UCSD-AML1 (cell line): ENCODE measurements around the gene FBXL5.

Experiments
- DNase-seq: peaks from one replicate; lab custom pipeline; 2025; ENCODE audit not compliant: unreplicated experiment; lab: John Stamatoyannopoulos, UW

FBXL5 gene, protein sequence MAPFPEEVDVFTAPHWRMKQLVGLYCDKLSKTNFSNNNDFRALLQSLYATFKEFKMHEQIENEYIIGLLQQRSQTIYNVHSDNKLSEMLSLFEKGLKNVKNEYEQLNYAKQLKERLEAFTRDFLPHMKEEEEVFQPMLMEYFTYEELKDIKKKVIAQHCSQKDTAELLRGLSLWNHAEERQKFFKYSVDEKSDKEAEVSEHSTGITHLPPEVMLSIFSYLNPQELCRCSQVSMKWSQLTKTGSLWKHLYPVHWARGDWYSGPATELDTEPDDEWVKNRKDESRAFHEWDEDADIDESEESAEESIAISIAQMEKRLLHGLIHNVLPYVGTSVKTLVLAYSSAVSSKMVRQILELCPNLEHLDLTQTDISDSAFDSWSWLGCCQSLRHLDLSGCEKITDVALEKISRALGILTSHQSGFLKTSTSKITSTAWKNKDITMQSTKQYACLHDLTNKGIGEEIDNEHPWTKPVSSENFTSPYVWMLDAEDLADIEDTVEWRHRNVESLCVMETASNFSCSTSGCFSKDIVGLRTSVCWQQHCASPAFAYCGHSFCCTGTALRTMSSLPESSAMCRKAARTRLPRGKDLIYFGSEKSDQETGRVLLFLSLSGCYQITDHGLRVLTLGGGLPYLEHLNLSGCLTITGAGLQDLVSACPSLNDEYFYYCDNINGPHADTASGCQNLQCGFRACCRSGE

DNA sequence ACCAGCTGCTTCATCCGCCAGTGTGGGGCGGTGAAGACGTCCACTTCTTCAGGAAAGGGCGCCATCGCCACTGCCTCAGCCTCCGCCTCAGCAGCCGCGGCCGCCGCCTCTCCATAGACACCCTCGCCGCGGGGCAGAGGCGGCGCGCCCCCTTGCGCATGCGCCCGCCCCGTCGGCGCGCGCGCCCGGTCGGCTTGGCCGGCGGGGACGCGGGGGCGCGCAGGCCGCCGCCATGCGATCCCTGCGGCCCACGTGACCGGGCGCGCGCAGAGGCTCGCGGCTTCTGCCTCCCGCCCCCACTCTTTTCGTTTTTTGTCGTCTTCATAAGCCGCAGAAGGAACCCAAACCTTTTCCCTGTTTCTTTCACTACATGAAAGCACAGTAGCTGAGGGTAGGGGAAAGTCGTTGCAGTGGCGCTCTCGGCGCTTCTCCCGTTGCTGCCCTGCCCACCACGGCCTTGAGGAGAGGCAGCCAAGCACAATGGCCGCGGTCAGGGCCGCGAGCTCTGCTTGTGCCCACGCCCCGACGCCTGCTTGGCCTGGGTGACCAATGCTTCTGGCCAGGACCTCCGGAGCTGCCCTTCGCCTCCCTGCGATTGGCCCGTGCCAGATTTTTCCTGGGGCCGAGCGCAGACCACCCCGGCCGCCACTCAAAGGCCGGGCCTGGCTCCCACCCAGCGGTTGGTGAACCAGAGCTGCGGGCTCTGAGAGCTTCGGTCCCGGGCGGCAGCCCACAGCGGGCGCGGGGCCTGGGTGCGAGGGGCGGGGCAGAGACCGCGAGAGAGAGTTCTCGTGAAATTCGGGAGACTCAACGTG is at the start of gene FBXL5:
TSS of gene FBXL5 (minus strand) at position 135 of the 815 bp plus-strand sequence. CDS start at position 65, 70 bp downstream.
- peak; percentile 90 for DNase-seq

DNA sequence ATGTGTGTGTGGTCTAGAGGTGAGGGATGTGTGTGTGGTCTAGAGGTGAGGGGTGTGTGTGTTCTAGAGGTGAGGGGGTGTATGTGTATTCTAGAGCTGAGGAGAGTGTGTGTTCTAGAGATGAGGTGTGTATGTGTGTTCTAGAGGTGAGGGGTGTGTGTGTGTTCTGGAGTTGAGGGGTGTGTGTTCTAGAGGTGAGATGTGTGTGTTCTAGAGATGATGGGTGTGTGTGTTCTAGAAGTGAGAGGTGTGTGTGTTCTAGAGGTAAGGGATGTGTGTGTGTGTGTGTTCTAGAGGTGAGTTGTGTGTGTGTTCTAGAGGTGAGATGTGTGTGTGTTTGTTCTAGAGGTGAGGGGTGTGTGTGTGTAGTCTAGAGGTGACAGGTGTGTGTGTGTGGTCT is 49.0 kb upstream of the FBXL5 start:
- no peak for DNase-seq

DNA sequence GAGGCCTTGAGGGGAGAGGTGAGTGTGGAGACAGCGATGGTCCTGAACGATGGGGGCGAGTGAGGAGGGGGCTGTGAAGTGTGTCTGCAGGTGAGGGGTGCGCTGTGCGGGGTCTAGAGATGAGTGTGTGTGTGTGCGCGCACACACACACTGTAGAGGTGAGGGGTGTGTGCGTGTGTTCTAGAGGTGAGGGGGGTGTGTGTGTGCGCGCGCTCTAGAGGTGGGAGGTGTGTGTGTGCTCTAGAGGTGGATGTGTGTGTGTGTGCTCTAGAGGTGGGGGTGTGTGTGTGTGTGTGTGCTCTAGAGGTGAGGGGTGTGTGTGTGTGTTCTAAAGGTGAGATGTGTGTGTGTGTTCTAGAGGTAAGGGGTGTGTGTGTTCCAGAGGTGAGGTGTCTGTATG is 48.3 kb upstream of the FBXL5 start:
- no peak for DNase-seq

DNA sequence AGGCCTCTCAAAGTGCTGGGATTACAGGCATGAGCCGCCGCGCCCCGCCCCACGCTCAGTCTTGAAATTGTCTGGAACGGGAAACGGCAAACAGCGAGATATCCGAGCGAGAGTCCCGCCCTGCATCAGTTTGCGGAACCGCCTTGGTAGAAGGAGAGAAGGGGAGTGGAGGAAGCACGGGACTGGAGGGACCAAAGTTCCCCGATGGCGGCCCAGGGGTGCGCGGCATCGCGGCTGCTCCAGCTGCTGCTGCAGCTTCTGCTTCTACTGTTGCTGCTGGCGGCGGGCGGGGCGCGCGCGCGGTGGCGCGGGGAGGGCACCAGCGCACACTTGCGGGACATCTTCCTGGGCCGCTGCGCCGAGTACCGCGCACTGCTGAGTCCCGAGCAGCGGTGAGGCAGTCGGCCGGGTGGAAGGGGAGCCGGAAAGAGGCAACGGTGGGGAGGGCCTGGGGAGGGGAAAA is 47.8 kb upstream of the FBXL5 start, which contains the start of gene BST1:
TSS of gene BST1 (plus strand) at position 125 of the 463 bp plus-strand sequence. CDS start at position 205, 80 bp downstream.
- no peak for DNase-seq

DNA sequence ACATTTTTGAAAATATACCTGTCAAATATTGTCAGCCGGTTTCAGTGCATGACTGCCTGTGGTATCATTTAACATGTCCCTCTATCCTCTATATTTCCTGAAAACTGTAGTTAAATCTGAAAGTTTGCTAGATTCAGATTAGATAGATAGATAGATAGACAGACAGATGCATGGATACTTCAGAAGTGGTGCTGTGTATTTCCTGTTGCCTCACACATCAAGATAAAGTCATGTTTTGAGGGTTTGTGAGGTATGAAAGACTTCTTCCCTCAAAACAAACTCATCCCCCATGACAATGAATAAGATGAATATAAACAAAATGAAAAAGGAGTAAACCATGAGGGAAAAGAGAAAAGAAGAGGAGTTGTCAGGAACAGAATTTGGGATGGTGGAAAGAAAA is 41.7 kb upstream of the FBXL5 start:
- no peak for DNase-seq

DNA sequence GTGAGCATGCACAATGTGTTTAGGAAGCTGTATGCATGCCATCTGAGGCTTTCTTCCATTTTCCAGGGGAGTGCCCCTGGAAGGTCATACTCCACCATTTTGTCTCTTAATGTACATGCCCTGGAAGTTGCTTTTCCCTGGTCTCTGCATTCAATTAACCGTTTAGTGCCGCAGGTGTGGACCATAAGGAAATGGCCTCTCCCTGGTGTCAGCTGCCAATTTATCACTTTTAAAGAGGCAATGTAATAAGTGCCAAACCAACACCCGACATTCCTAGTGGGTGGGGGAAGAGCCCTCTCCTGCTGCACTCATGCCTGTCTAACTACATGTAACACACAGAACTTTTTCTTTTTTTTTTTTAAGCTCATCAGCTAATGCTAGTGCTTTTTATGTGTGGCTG is 40.6 kb upstream of the FBXL5 start:
- DNase-seq = no peak

DNA sequence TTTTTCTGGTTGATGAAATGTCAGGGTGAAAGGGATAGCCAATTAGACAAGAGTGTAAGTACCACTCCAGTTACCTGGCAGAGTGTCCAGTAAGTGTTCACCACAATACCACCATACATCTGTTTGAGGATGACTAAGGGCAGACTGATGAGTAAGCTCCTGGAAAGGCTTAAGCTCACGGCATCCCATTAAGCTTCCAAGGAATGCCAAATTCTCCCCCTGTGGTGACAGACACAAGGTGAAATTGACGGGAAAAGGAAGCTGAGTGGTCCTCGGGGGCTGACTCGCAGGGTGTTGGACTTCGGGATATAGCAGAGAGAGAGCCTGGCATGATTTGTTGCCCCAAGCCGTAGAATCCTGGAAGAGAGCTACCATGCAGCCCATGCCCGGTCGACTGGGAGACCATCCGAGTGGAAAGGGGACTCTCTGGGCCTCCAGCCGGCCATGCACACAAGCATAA is 40.1 kb upstream of the FBXL5 start:
- DNase-seq = no peak

DNA sequence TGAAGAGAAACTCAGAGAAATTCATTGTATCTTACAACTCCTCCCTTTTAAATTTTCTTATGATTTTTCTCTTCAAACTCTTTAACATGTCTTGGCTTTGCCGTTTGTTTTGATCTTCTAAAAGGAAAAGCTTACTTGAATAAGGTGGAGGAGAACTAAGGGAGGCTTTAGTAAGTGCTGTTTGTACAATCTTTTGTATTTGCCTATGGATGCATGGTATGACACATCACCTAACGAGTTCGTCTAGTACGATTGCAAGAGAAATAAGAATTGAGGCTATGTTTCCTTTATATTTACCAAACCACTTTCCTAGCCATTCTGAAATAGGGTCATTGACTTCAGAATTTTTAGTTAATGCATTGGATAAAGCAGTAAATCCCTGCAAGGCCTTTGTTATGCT is 39.3 kb upstream of the FBXL5 start:
- no peak for DNase-seq

DNA sequence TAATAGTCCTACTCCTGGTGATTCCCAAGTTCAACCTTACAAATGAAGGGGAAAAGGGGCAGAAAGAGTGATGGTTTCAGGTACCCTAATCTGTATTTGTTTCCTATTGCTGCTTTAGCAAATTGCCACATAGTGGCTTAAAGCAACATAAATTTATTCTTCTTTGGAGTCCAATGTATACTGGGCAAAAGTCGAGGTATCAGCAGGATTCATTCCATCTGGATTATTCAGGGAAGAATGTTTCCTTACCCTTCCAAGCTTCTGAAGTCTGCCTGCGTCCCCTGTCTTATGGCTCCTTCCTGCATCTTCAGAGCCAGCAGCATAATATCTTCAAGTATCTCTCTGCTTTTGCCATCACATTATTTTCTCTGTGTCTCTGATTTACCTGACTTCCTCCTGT is 37.4 kb upstream of the FBXL5 start:
- DNase-seq = no peak

DNA sequence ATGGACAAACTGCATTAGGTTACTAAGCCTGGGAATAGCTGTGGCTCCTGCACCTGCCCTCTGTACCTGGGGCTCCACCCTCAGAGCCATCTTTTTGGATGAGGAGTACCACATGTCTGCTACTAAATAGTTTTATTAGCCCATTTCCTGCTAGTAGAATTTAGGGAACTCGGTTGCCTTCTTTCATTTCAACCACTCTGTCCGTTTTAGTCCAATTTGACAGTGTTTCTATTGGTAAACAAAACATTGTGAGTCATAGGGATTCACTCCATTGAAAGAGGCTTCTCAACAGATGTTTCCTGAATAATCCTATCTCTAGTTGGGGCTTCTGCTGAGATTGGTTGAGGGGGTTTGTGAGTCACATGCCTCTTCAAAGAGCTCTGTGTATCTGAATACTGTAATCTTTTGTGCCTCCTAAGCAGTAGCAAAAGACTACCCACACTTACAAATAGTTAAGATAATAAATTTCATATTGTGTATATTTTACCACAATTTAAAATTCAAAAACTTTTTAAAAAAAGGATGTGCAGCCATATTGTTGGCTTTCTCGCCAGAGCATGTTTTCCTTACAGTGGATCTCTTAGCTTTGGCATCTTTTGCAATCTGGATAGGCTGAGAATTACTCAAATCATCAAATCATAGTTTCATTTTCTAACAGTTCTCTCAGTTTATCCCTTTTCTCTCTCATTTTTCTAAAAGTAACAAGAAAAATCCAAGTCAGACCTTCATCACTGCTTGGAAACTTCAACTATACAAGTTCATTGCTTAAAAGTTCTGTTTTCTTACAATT is 36.4 kb upstream of the FBXL5 start:
- DNase-seq = no peak

DNA sequence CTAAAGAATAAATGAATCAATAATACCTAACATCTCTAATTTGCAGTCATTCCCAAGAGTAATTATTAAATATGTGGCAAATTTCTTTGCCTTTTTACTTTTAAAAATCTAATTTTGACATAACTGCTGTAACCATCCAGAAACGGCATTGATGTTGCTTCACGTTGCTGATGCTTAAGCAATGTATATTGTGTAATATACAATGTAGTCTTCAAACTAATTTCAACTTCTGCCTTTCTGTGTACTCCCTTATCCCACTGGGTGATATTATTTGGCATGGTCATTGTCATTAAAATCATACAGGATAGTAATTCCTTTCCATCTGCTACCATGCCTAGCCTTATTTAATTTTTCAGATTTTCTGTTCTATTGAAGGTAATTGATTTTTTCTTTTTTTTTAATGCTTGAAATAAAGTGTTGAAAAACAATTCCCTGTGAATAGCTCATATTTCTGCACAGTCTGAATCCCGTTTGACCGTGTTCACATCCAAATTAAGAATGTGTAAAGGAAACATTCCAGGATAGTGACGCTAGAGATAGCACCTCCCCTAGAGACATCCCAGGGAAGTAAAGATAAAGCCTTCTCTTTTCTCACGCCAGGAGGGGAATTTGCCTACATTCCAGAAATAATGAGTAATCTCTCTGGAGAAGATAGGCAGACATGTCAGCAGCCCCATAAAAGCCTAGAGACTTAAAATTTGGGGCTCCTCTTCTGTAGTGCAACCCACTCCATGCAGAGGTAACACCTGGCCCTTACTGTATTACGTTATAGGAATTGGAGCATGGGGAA is 35.1 kb upstream of the FBXL5 start:
- no peak for DNase-seq

DNA sequence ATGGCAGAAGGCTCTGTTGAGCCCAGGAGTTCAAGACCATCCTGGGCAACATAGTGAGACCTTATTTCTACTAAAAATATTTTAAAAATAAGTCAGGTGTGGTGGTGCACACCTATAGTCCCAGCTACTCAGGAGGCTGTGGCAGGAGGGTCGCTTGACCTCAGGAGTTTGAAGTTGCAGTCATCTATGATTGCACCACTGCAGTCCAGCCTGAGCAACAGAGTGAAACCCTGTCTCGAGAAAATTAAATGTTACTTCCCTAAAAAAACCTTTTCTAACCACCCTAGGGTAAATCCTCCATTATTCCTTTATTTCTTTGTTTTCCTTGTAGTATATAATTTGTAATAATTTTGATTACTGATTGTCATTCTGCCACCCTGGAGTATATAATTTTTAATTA is 34.4 kb upstream of the FBXL5 start:
- DNase-seq = no peak

DNA sequence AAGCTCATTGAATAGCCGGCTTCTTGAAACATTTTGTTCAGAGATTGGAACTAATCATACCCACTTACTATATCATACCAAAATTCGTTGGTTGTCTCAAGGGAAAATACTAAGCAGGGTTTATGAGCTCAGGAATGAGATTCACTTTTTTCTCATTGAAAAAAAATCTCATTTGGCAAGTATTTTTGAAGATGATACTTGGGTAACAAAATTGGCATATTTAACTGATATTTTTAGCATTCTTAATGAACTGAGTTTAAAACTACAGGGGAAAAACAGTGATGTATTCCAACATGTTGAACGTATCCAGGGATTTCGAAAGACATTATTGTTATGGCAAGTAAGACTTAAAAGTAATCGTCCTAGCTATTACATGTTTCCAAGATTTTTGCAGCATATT is 32.9 kb upstream of the FBXL5 start:
- DNase-seq = no peak

DNA sequence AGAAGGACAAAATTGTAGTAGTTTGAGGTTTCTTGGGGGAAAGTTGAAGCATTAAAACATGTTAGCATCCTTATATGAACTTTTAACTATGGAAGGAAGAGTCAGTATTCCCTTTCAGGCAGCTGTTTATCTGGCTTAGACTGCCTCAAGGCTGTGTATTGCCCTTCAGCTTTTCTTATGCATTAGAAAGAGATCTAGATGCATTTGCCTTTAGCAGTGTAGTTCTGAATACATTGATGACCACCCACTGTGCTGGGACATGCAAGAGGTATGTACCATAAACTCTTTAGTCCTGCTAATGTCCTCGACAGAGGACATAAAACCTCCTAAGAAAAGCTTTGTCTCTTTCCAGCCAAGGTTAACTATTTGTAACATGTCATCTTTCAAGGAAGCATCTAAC is 29.3 kb upstream of the FBXL5 start:
- DNase-seq = no peak

DNA sequence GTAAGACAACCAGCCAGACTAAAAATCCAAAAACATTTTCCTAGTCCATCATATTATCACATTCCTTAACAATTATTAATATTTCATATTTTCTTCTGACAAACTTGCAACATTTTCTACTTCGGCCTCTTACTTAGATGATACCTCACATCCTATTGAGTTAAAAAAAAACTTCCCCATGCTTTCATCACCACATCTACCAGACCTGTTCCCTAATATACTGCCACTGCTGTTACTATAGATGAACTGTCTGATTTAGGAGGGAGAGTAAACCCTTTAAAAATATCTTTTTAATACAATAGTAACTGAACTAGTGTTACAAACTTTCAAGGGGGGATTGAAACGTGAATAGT is 28.0 kb upstream of the FBXL5 start:
- DNase-seq = no peak

DNA sequence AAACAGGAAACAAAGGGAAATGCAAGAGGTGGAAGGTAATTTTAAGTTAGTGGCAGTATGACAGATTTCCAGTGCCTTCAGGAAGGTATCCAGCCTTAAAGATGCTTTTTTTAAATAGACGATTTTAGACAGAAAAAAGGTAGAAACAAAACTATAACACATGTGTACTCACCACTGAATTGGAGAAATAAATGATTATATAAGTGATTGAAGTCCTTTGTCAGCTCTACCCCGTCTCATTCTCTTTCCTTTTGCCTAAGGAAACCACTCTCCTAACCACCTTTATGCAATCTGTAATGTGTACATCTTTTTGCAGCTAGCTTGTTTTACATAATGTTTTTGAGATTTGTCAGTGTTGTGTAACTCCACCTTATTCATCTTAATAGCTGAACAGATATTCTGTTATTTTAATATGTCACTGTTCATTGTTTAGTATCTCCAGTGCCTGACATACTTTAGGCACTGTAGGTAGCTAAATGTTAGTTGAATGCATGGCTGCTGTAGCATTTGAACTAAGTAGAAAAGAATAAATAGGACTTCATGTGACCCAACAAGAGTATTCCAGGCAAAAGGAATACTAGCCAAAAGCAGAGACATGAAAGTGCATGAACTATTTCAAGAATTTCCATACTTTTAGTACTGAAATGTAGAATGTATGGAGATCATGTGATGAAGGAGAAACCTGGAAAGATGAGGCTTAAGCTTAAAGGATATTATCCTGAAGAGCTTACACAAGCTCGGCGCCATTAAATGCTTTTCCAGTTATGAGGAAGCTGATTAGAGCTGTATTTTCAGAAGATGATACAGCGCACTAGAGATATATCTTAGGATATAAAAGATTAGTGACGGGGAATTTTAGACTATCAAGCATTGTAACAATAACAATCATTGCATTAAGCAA is 27.3 kb upstream of the FBXL5 start:
- no peak for DNase-seq

DNA sequence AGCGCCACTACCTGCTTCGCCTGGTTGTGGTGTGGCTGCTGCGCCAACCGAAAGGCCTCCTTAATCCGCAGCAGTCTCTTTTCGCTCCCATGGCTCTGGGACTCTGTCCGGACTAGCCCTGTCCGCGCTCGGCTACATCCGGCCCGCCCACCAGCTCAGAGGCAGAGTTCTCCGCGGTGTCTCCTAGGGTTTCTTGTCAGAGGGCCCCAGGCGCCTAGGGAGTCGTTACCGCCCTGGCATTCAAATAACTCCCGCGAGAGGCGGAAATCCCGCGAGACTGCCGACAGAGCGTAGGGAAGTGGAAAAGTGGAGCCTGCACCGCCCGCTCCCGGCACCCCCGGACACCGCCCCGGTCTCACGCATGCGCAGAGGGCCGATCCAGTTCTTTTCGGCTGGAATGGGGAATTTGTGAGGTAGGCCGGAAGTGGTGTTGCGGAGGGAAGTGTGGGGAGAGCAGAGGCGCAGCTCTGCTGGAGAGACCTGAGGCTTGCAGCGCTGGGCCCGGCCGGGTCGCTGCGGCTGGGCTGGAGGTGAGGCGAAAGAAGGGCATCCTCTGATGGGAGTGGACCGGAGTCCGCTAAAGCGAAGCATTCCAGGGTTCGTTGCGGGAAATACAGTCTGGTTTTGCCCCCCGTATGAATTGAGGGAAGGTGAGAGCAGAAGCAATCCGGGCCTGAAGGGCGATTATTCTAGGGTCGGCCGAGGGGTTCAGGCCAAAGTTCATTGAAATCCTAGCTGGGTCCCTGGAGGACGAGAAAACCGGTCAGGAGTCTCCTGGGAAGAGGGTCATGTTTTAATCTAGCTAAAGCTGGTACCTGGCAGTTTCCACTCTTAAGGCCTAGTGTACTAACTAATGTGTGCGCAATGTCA is 26.4 kb upstream of the FBXL5 start, which contains the start of gene FAM200B:
TSS of gene FAM200B (plus strand) at position 456 of the 870 bp plus-strand sequence. CDS start 5,151 bp downstream, outside the sequence.
- DNase-seq = peak; percentile 100

DNA sequence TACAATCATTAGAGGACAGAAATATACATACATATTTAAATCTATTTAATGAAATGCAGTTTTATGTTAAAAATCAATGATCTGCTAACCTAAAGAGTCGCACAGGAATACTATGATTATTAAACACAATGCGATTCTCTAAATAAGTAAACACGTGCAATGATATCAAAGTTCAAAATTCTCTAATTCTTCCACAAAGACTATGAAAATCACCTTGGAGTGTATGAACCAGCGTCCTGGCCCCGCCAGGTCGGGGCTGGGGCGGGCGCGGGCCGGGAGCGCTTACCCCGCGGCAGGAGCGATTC is 25.9 kb upstream of the FBXL5 start:
- DNase-seq = no peak
